ENCODE measurements around the gene TPCN1. TPM values are rescaled to one million over a fixed set of nuclear protein-coding genes. Genes with fewer than 3 reads are reported as not detected.

Gene TPCN1
- total and polyA plus RNA-seq, 2 of the 13 experiments (the other 11 are each of a cell fraction or from before 2014, with no cell fraction given): 8.0 to 26.8 TPM

DNA sequence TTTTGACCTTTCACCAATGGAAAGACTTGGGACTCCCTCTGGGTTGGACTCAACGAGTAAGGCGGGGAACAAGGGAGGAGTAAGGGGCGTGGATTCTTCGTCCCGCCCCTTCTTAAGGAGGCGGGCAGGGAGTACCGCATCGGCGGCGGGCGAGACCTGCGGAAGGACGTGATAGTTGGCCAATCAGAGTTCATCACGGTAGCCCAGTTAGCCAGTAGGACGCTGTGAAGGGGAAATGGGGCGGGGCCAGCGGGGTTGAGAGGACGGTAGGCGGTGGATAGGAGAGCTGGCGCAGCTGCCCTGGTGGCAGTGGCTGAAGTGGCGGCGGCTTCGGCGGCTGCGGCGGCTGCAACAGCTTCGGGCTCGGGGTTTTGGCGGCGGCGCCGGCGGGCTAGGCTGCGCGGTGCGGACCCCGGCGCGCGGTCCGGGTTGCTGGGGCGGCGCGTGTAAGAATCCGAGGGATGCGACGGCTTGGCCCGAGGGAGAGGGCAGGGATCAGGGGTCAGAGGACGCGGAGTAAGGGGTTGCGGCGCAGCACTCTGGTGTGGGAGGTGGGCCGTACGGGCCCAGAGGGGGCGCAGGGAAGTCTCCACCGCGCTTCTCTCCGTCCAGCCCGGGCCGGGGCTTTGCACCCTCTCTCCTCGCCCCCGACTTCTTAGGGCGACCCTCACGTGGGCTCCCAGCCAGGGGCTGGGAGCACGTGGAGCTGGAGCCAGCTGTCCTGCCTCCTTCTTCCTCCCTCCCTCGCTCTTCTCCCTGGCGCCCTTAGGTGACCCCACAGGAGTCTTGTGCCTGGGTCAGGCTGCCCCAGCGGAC lies at the start of gene TPCN1 (continued):
- peak; percentile 79 for TF ChIP-seq AGO2 (optimal IDR thresholded peaks at IDR 0.05; ENCODE audit: low read depth, low read length)
- TF ChIP-seq, protein P1, sequence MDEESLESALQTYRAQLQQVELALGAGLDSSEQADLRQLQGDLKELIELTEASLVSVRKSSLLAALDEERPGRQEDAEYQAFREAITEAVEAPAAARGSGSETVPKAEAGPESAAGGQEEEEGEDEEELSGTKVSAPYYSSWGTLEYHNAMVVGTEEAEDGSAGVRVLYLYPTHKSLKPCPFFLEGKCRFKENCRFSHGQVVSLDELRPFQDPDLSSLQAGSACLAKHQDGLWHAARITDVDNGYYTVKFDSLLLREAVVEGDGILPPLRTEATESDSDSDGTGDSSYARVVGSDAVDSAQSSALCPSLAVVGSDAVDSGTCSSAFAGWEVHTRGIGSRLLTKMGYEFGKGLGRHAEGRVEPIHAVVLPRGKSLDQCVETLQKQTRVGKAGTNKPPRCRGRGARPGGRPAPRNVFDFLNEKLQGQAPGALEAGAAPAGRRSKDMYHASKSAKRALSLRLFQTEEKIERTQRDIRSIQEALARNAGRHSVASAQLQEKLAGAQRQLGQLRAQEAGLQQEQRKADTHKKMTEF (CRISPR knock-in tag; IDR thresholded peaks at IDR 0.05): peak; percentile 14; the same call in 1 of the 2 replicates
- TF ChIP-seq SOX5 (CRISPR knock-in tag; IDR thresholded peaks at IDR 0.05; ENCODE audit: borderline replicate concordance): no peak
- TF ChIP-seq ZSCAN22 (CRISPR knock-in tag; IDR thresholded peaks at IDR 0.05): no peak
- no peak for TF ChIP-seq ZNF816 (CRISPR knock-in tag; IDR thresholded peaks at IDR 0.05; ENCODE audit: borderline replicate concordance)
- no peak for TF ChIP-seq HNF4A (CRISPR knock-in tag; IDR thresholded peaks at IDR 0.05)
- TF ChIP-seq, protein P2, sequence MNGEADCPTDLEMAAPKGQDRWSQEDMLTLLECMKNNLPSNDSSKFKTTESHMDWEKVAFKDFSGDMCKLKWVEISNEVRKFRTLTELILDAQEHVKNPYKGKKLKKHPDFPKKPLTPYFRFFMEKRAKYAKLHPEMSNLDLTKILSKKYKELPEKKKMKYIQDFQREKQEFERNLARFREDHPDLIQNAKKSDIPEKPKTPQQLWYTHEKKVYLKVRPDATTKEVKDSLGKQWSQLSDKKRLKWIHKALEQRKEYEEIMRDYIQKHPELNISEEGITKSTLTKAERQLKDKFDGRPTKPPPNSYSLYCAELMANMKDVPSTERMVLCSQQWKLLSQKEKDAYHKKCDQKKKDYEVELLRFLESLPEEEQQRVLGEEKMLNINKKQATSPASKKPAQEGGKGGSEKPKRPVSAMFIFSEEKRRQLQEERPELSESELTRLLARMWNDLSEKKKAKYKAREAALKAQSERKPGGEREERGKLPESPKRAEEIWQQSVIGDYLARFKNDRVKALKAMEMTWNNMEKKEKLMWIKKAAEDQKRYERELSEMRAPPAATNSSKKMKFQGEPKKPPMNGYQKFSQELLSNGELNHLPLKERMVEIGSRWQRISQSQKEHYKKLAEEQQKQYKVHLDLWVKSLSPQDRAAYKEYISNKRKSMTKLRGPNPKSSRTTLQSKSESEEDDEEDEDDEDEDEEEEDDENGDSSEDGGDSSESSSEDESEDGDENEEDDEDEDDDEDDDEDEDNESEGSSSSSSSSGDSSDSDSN (CRISPR knock-in tag; IDR thresholded peaks at IDR 0.05): peak; percentile 75
- peak; percentile 47; the same call in 1 of the 2 replicates for TF ChIP-seq MAZ (IDR thresholded peaks at IDR 0.05; ENCODE audit: borderline replicate concordance, low read depth, low read length)
- peak; percentile 65 for TF ChIP-seq MAZ (CRISPR knock-in tag; IDR thresholded peaks at IDR 0.05; ENCODE audit: low read depth)
- TF ChIP-seq, protein P3, sequence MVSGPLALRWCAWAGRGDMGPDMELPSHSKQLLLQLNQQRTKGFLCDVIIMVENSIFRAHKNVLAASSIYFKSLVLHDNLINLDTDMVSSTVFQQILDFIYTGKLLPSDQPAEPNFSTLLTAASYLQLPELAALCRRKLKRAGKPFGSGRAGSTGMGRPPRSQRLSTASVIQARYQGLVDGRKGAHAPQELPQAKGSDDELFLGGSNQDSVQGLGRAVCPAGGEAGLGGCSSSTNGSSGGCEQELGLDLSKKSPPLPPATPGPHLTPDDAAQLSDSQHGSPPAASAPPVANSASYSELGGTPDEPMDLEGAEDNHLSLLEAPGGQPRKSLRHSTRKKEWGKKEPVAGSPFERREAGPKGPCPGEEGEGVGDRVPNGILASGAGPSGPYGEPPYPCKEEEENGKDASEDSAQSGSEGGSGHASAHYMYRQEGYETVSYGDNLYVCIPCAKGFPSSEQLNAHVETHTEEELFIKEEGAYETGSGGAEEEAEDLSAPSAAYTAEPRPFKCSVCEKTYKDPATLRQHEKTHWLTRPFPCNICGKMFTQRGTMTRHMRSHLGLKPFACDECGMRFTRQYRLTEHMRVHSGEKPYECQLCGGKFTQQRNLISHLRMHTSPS (CRISPR knock-in tag; IDR thresholded peaks at IDR 0.05; ENCODE audit: low read depth): no peak
- no peak; the same call in 1 of the 2 replicates for TF ChIP-seq ZNF605 (CRISPR knock-in tag; IDR thresholded peaks at IDR 0.05)
- TF ChIP-seq ZNF10 (CRISPR knock-in tag; IDR thresholded peaks at IDR 0.05; ENCODE audit: borderline replicate concordance, low read depth): no peak
- TF ChIP-seq, protein P4, sequence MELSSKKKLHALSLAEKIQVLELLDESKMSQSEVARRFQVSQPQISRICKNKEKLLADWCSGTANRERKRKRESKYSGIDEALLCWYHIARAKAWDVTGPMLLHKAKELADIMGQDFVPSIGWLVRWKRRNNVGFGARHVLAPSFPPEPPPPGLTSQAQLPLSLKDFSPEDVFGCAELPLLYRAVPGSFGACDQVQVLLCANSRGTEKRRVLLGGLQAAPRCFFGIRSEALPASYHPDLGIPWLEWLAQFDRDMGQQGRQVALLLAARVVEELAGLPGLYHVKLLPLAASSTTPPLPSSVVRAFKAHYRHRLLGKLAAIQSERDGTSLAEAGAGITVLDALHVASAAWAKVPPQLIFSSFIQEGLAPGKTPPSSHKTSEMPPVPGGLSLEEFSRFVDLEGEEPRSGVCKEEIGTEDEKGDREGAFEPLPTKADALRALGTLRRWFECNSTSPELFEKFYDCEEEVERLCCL (CRISPR knock-in tag; IDR thresholded peaks at IDR 0.05; ENCODE audit: borderline replicate concordance): no peak
- TF ChIP-seq ZNF224 (CRISPR knock-in tag; IDR thresholded peaks at IDR 0.05): no peak
- no peak for TF ChIP-seq RFX5 (IDR thresholded peaks at IDR 0.05; ENCODE audit: low read depth, low read length)
- TF ChIP-seq, protein P5, sequence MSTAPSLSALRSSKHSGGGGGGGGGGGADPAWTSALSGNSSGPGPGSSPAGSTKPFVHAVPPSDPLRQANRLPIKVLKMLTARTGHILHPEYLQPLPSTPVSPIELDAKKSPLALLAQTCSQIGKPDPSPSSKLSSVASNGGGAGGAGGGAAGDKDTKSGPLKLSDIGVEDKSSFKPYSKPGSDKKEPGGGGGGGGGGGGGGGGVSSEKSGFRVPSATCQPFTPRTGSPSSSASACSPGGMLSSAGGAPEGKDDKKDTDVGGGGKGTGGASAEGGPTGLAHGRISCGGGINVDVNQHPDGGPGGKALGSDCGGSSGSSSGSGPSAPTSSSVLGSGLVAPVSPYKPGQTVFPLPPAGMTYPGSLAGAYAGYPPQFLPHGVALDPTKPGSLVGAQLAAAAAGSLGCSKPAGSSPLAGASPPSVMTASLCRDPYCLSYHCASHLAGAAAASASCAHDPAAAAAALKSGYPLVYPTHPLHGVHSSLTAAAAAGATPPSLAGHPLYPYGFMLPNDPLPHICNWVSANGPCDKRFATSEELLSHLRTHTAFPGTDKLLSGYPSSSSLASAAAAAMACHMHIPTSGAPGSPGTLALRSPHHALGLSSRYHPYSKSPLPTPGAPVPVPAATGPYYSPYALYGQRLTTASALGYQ (CRISPR knock-in tag; IDR thresholded peaks at IDR 0.05): 0 out of 2 replicates have a peak, but pooled peaks have one; percentile 18
- TF ChIP-seq, protein P6, sequence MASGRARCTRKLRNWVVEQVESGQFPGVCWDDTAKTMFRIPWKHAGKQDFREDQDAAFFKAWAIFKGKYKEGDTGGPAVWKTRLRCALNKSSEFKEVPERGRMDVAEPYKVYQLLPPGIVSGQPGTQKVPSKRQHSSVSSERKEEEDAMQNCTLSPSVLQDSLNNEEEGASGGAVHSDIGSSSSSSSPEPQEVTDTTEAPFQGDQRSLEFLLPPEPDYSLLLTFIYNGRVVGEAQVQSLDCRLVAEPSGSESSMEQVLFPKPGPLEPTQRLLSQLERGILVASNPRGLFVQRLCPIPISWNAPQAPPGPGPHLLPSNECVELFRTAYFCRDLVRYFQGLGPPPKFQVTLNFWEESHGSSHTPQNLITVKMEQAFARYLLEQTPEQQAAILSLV (CRISPR knock-in tag; IDR thresholded peaks at IDR 0.05; ENCODE audit: borderline replicate concordance): peak; percentile 87; the same call in 1 of the 2 replicates
- TF ChIP-seq ZKSCAN8 (CRISPR knock-in tag; IDR thresholded peaks at IDR 0.05; ENCODE audit: borderline replicate concordance): no peak
